Loucy (cell line): Measurements from ENCODE around the gene OR1E2.

ENCODE experiments used
- CTCF ChIP-seq: fragments of 200-600 bp; sonication (generic); conservative IDR thresholded peaks from 2 replicates; pipeline ENCODE4 v1.5.1; 2014; ENCODE audit warnings: mild to moderate bottlenecking, antibody characterized with exemption, low read length
- EZH2phosphoT487 ChIP-seq: fragments of 200-600 bp; IDR thresholded peaks from 2 replicates; pipeline ENCODE4 v1.6.1; 2018; ENCODE audit warnings: antibody characterized with exemption, mild to moderate bottlenecking, moderate library complexity, borderline replicate concordance

- no peak for TF ChIP-seq EZH2phosphoT487
- TF ChIP-seq CTCF = no peak
Measured at GRCh38 chr17:3440451-3440850, 6.8 kb upstream of the OR1E2 start.
